ENCODE results near the gene OR13D1.

- TF ChIP-seq, protein P1, sequence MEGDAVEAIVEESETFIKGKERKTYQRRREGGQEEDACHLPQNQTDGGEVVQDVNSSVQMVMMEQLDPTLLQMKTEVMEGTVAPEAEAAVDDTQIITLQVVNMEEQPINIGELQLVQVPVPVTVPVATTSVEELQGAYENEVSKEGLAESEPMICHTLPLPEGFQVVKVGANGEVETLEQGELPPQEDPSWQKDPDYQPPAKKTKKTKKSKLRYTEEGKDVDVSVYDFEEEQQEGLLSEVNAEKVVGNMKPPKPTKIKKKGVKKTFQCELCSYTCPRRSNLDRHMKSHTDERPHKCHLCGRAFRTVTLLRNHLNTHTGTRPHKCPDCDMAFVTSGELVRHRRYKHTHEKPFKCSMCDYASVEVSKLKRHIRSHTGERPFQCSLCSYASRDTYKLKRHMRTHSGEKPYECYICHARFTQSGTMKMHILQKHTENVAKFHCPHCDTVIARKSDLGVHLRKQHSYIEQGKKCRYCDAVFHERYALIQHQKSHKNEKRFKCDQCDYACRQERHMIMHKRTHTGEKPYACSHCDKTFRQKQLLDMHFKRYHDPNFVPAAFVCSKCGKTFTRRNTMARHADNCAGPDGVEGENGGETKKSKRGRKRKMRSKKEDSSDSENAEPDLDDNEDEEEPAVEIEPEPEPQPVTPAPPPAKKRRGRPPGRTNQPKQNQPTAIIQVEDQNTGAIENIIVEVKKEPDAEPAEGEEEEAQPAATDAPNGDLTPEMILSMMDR (IDR thresholded peaks at IDR 0.05): no peak
- TF ChIP-seq EP300 (IDR thresholded peaks at IDR 0.05) (no peak), POLR2AphosphoS5 (IDR thresholded peaks at IDR 0.05) (no peak)
Observed at GRCh38 chr9:104700306-104700705, 6.0 kb downstream of the OR13D1 start.
